Measurements from ENCODE around the gene MAP2K5. TPM values are rescaled to one million over a fixed set of nuclear protein-coding genes. Genes with fewer than 3 reads are reported as not detected.

Gene MAP2K5
- total RNA-seq, 3 donors from 2014 or later, result 26.4 to 36.4 (median 30.3) TPM

DNA sequence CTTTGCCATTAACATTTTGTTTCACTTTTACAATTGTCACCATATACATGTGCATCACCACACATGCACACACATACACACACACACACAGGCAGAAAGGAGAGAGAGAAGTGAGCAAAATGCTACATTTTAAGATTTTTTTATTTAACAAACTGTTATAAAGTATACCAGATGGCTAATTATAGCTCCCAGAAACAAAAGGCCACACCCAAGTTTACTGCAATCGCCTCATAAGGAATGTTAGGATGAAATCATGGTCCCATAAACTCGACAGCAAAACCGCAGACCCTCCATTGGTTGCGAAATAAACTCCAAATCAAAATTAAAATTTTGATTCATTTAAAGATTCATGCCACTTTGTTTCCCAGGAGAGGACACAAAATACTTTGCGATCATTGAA, 37.7 kb upstream of the MAP2K5 start:
- H3K4me1 ChIP-seq (ENCODE audit: low read depth), result no peaks in the 10 kb centered on the region
- H3K36me3 ChIP-seq (ENCODE audit: low read depth), result no peaks in the 10 kb centered on the region
- no peak overlapping the region for H3K4me3 ChIP-seq
- H3K9me3 ChIP-seq, result no peaks in the 10 kb centered on the region
- TF ChIP-seq, protein P1, sequence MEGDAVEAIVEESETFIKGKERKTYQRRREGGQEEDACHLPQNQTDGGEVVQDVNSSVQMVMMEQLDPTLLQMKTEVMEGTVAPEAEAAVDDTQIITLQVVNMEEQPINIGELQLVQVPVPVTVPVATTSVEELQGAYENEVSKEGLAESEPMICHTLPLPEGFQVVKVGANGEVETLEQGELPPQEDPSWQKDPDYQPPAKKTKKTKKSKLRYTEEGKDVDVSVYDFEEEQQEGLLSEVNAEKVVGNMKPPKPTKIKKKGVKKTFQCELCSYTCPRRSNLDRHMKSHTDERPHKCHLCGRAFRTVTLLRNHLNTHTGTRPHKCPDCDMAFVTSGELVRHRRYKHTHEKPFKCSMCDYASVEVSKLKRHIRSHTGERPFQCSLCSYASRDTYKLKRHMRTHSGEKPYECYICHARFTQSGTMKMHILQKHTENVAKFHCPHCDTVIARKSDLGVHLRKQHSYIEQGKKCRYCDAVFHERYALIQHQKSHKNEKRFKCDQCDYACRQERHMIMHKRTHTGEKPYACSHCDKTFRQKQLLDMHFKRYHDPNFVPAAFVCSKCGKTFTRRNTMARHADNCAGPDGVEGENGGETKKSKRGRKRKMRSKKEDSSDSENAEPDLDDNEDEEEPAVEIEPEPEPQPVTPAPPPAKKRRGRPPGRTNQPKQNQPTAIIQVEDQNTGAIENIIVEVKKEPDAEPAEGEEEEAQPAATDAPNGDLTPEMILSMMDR (IDR thresholded peaks at IDR 0.05), result no peak
- ATAC-seq (no peak), DNase-seq (no peak)
- intact Hi-C loops (cut with DNase I, micrococcal nuclease), result no loop called here

DNA sequence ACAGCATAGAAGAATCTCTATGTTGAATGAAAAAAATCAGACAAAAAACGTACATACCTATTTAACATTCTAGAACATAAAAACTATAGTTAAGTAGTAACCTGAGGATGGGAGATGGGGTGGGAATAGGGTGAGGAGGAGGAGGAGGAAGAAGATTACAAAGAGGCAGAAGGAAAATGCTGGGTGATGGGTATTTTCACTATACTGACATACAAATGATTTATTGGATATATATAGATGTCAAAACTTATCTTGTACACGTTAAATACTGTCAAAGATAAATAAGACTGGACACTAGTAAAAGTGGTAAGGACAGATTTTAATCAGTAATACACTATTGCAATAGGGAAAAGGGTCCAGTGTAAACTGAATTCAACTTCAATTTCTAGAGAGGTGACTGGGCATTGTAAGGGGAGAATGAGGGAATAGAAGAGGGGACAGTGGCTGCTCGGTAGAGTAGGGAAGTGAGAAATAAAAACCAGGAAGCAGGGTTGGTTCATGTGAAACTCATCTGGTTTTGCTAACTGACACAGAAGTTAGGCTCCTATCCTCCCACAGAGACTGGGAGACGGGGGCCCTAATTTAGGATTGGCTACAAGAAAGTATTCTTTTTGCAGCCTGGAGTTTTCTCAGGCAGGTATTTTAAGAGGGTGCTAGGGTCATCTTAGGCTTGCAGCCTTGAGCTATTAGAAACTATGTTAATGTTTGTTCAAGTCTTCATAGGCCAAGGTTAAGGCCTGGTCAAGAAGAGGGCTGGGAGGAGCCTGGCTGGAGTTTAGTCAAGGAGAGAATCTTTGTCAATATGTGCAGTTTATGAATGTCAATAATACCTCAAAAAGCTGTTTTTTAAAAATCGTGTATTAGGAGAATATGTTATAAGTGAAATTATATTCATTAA, 36.6 kb upstream of the MAP2K5 start:
- Histone ChIP-seq H3K36me3 (ENCODE audit: low read depth) (no peaks in the 10 kb centered on the region), H3K9me3 (no peaks in the 10 kb centered on the region), H3K4me1 (ENCODE audit: low read depth) (no peaks in the 10 kb centered on the region), H3K4me3 (no peak overlapping the region)
- DNase-seq (no peak), ATAC-seq (no peak)
- intact Hi-C loops (cut with DNase I, micrococcal nuclease), result no loop called here
- TF ChIP-seq, protein P1 (IDR thresholded peaks at IDR 0.05), result no peak

DNA sequence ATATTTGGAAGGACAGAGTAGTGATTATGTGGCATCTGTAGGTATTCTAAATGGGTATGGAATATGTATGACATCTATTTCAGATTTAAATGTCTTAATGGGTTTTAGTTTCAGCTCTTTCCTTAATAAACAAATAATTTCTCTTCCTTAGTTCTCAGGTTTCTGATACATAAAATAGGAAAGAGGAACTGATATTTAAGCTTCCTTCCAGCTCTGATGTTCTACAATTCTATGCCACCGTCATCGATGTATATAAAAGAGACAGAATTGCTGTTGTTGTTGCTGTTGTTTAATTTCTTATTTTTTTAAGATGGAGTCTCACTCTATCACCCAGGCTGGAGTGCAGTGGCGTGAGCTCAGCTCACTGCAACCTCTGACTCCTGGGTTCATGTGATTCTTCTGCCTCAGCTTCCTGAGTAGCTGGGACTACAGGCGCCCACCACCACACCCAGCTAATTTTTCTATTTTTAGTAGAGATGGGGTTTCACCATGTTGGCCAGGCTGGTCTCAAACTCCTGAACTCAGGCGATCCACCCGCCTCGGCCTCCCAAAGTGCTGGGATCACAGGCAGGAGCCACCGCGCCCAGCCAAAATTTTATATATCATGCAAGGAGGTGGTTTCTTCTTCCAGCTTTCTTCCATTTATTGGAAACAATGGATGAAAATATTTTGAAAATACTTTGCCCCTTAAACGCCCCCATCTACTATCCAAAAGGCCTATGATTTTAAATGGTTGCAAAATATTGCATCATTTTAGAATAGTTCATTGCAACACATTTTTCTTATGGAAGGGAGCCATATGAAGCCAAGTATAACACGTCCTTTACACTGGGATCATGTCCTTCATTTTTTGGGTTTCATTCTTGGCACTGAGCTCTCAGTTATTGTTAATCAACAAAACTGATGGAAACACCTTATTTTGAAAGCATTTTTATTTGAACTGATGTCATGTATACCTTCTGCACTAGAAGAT, 35.4 kb upstream of the MAP2K5 start:
- intact Hi-C loops (cut with DNase I, micrococcal nuclease), result no loop called here
- Histone ChIP-seq H3K4me1 (ENCODE audit: low read depth) (no peaks in the 10 kb centered on the region), H3K4me3 (no peak overlapping the region), H3K36me3 (ENCODE audit: low read depth) (no peaks in the 10 kb centered on the region), H3K9me3 (no peaks in the 10 kb centered on the region)
- no peak for DNase-seq
- TF ChIP-seq, protein P1 (IDR thresholded peaks at IDR 0.05), result no peak
- ATAC-seq, result no peak

DNA sequence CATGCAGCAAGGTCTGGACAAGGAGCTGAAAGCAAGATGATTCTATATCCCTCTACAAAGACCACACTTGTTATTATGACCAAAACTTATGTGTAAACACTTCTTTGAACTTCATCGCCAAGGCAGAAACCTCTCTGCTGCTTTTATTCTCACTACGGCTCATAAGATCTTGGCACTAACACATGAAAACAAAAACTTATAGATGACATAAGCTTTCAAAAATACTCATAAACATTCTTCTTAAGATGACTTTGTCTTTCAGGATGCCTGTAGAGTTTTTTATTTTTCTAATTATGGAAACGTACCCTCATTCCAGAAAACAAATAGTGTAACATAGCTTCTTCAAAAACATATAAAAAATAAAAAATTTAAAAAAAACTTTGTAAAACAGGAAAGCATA, 34.1 kb upstream of the MAP2K5 start:
- Histone ChIP-seq H3K4me1 (ENCODE audit: low read depth) (no peaks in the 10 kb centered on the region), H3K36me3 (ENCODE audit: low read depth) (no peaks in the 10 kb centered on the region), H3K4me3 (no peak overlapping the region), H3K9me3 (no peaks in the 10 kb centered on the region)
- intact Hi-C loops (cut with DNase I, micrococcal nuclease), result no loop called here
- ATAC-seq (no peak), DNase-seq (no peak)
- TF ChIP-seq, protein P1 (IDR thresholded peaks at IDR 0.05), result no peak

DNA sequence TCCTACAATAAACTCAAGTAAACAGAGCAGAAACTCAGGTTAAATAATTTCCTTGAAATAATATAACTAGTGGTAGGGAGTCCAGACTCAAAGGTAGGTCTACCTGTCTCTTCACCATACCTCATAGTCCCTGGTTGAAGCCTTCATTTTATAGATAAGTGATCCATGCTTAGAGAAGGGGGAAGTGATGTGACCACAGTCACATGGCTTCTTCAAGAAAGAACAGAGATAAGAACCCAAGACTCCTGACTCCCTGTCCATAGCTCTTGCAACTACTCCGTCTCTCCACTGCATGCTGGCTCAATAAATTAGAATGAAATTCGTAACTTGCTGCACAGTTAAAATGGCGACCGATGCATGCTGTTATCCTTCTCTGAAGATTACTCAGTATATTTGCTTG, 32.6 kb upstream of the MAP2K5 start:
- TF ChIP-seq, protein P1 (IDR thresholded peaks at IDR 0.05), result no peak
- intact Hi-C loops (cut with DNase I, micrococcal nuclease), result no loop called here
- ATAC-seq (no peak), DNase-seq (no peak)
- Histone ChIP-seq H3K4me3 (no peak overlapping the region), H3K36me3 (ENCODE audit: low read depth) (no peaks in the 10 kb centered on the region), H3K4me1 (ENCODE audit: low read depth) (no peaks in the 10 kb centered on the region), H3K9me3 (no peaks in the 10 kb centered on the region)
